Lower leg skin (tissue), 3 donors: ENCODE measurements around the gene NTN3.

Experiments used
- POLR2A ChIP-seq, 2 donors: fragments of 450-650 bp; IDR thresholded peaks; one replicate each; pipeline ENCODE4 v1.6.1; 2016 to 2017; ENCODE audit warnings: antibody characterized with exemption in 2 of 2, mild to moderate bottlenecking in 1 of 2, moderate library complexity in 1 of 2
- TF ChIP-seq, protein P1 (sequence below), 3 donors: fragments of 450-650 bp; IDR thresholded peaks; one replicate each; pipeline ENCODE4 v1.5.1; 2016; ENCODE audit warnings: antibody characterized with exemption in 3 of 3, mild to moderate bottlenecking in 3 of 3, moderate library complexity in 2 of 3

DNA sequence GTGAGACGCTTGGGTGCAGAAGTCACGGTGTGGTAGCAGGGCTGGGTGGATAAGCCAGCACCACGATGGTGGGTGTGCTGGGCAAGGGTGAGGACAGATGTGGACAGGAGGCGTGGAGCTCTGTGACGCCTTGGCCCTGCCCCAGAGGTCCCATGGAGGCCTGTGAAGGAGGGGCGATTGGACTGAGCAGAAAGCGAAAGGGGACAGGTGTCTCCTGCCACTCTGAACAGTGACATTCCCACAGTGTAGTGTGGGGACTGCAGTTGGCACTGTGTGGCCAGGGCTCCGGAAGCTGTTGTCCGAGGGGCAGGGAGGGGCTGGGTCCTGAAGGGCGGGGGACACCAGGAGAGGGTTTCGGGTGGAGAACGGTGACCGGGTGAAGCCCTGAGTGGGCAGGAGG, 11.2 kb downstream of the NTN3 start:
- TF ChIP-seq, protein P1, sequence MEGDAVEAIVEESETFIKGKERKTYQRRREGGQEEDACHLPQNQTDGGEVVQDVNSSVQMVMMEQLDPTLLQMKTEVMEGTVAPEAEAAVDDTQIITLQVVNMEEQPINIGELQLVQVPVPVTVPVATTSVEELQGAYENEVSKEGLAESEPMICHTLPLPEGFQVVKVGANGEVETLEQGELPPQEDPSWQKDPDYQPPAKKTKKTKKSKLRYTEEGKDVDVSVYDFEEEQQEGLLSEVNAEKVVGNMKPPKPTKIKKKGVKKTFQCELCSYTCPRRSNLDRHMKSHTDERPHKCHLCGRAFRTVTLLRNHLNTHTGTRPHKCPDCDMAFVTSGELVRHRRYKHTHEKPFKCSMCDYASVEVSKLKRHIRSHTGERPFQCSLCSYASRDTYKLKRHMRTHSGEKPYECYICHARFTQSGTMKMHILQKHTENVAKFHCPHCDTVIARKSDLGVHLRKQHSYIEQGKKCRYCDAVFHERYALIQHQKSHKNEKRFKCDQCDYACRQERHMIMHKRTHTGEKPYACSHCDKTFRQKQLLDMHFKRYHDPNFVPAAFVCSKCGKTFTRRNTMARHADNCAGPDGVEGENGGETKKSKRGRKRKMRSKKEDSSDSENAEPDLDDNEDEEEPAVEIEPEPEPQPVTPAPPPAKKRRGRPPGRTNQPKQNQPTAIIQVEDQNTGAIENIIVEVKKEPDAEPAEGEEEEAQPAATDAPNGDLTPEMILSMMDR (IDR thresholded peaks at IDR 0.05): no peak
- TF ChIP-seq POLR2A (IDR thresholded peaks at IDR 0.05): no peak
